HG03439 (cell line): ENCODE data around the gene OR13C8.

Experiments used
- ATAC-seq: cut with Tn5 transposase; IDR thresholded peaks from one replicate; pipeline ENCODE4 v1.9.1; 2021; ENCODE audit warnings: mild to moderate bottlenecking, moderate library complexity; ENCODE audit not compliant: unreplicated experiment

Gene OR13C8

DNA sequence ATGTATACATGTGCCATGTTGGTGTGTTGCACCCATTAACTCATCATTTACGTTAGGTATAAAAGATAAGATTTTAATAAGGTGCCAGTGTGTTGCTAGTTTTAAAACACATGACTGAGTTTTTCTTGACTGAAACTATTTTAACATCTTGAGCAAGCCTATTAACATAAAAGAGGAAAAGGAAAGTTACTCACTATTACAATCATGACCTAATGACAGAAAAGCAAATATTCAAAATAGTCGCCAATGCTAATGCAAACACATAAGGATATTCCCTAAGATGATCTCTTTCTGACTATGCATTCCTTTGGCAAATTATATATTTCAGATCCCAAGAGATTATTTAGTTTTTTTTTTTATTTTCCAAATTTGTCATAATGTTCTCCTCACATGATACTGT, 42.2 kb downstream of the OR13C8 start:
- no peak for ATAC-seq

DNA sequence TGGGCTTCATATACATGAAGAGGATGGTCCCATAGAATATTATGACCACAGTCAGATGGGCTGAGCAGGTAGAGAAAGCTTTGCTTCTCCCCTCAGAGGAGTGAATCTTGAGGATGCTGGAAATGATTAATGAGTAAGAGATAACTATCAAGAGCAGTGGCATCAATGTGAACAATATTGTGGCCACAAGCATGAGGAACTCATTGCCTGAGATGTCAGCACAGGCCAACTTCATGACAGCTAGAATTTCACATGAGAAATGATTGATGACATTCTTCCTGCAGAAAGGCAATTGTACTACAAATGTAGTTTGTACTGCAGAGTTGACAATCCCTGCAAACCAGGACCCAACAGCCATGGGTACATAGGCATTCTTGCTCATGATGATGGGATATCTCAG, 48.5 kb downstream of the OR13C8 start:
- no peak for ATAC-seq

DNA sequence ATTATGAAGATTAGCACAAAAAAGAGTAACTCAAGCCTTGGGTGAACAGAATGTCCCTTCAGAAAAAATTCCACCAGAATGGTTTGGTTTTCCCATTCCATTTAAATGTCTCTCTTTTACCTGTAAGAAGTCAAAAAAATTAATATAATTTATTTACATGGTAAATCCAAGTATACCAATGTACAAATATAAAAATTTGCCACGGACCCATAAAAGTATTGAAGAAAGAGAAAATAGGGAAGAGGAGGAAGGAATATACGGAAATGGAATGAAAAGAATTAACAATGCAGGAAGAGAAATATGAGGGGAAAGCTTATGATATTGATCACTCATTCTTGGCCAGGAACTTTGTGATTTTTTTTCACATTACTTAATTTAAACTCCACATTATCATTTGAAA, 49.1 kb downstream of the OR13C8 start, which contains the start of gene OR13C9:
Gene OR13C9, minus strand, starts transcription at position 101 of the 400 bp plus-strand sequence. Its CDS starts 0 bp downstream, at position 101.
- ATAC-seq: no peak
